ENCODE results near the gene STAP1. TPM values are rescaled to one million over a fixed set of nuclear protein-coding genes. Genes with fewer than 3 reads are reported as not detected.

Gene STAP1
- total RNA-seq, 2 experiments from 2014 or later: 2.7 to 3.6 TPM

GRCh38 chr4:67587156-67587555 is 28.6 kb downstream of the STAP1 start:
- peaks cover 3% of the 10 kb centered on the region for H3K4me1 ChIP-seq (ENCODE audit: insufficient read depth, low read length)
- peaks cover 4% of the 10 kb centered on the region for H3K4me1 Mint-ChIP-seq (ENCODE audit: low read depth)
- no peak for ATAC-seq (ENCODE audit: poor library complexity)
- intact Hi-C loops (cut with DNase I, micrococcal nuclease): no loop called here
- H3K36me3 ChIP-seq (ENCODE audit: insufficient read depth, low read length): no peaks in the 10 kb centered on the region
- H3K4me3 Mint-ChIP-seq: no peak overlapping the region
- POLR2A ChIA-PET: interaction anchor here (1.0 kb wide), 1 partner anchor 18 kb away, joined by 3 read pairs; no protein-coding TSS in a partner anchor
- H3K9me3 ChIP-seq (ENCODE audit: control insufficient read depth in 1 of 2, insufficient read depth in 1 of 2, low read length in 2 of 2): no peaks in the 10 kb centered on the region
- no peaks in the 10 kb centered on the region for H3K9me3 Mint-ChIP-seq
- H3K27ac ChIP-seq (ENCODE audit: low read depth in 1 of 2, low read length in 2 of 2): no peak overlapping the region
- H3K27me3 ChIP-seq (ENCODE audit: control insufficient read depth in 1 of 2, insufficient read depth in 2 of 2, low read length in 2 of 2): no peaks in the 10 kb centered on the region
- no peak overlapping the region for H3K4me3 ChIP-seq (ENCODE audit: low read length)
- H3K36me3 Mint-ChIP-seq (ENCODE audit: low read depth): peaks cover 12% of the 10 kb centered on the region
- no peak for DNase-seq
- H3K27me3 Mint-ChIP-seq: no peaks in the 10 kb centered on the region
- TF ChIP-seq CTCF (IDR thresholded peaks at IDR 0.05): no peak
- CTCF ChIA-PET: interaction anchor here (0.8 to 1.6 kb wide), 2 partner anchors 19 to 727 kb away, joined by 3 to 4 read pairs; no protein-coding TSS in a partner anchor
- H3K27ac Mint-ChIP-seq: no peak overlapping the region

GRCh38 chr4:67593741-67594175 is 35.2 kb downstream of the STAP1 start:
- Mint-ChIP-seq H3K36me3 (ENCODE audit: low read depth) (peaks cover 25% of the 10 kb centered on the region), H3K27me3 (no peaks in the 10 kb centered on the region), H3K27ac (no peak overlapping the region), H3K9me3 (peaks cover 2% of the 10 kb centered on the region), H3K4me1 (ENCODE audit: low read depth) (no peaks in the 10 kb centered on the region), H3K4me3 (no peak overlapping the region)
- H3K27me3 ChIP-seq (ENCODE audit: control insufficient read depth in 1 of 2, insufficient read depth in 2 of 2, low read length in 2 of 2): no peaks in the 10 kb centered on the region
- ATAC-seq (ENCODE audit: poor library complexity): no peak
- POLR2A ChIA-PET: no interaction called here
- TF ChIP-seq CTCF (IDR thresholded peaks at IDR 0.05): no peak
- no peak overlapping the region for H3K27ac ChIP-seq (ENCODE audit: low read depth in 1 of 2, low read length in 2 of 2)
- DNase-seq: no peak
- no peaks in the 10 kb centered on the region for H3K4me1 ChIP-seq (ENCODE audit: insufficient read depth, low read length)
- CTCF ChIA-PET: no interaction called here
- no peak overlapping the region for H3K4me3 ChIP-seq (ENCODE audit: low read length)
- intact Hi-C loops (cut with DNase I, micrococcal nuclease): no loop called here
- H3K36me3 ChIP-seq (ENCODE audit: insufficient read depth, low read length): no peaks in the 10 kb centered on the region
- H3K9me3 ChIP-seq (ENCODE audit: control insufficient read depth in 1 of 2, insufficient read depth in 1 of 2, low read length in 2 of 2): no peaks in the 10 kb centered on the region

- H3K4me1 Mint-ChIP-seq (ENCODE audit: low read depth): peaks cover 4% of the 10 kb centered on the region
- POLR2A ChIA-PET: no interaction called here
- no peak overlapping the region for H3K27ac Mint-ChIP-seq
- ATAC-seq (ENCODE audit: poor library complexity) (no peak), DNase-seq (no peak)
- H3K36me3 Mint-ChIP-seq (ENCODE audit: low read depth): peaks cover 52% of the 10 kb centered on the region
- H3K4me3 Mint-ChIP-seq: no peak overlapping the region
- no peaks in the 10 kb centered on the region for H3K36me3 ChIP-seq (ENCODE audit: insufficient read depth, low read length)
- no peaks in the 10 kb centered on the region for H3K27me3 ChIP-seq (ENCODE audit: control insufficient read depth in 1 of 2, insufficient read depth in 2 of 2, low read length in 2 of 2)
- no peaks in the 10 kb centered on the region for H3K4me1 ChIP-seq (ENCODE audit: insufficient read depth, low read length)
- H3K9me3 ChIP-seq (ENCODE audit: control insufficient read depth in 1 of 2, insufficient read depth in 1 of 2, low read length in 2 of 2): no peaks in the 10 kb centered on the region
- CTCF ChIA-PET: no interaction called here
- H3K27ac ChIP-seq (ENCODE audit: low read depth in 1 of 2, low read length in 2 of 2): no peak overlapping the region
- no peak for TF ChIP-seq CTCF (IDR thresholded peaks at IDR 0.05)
- intact Hi-C loops (cut with DNase I, micrococcal nuclease): no loop called here
- H3K9me3 Mint-ChIP-seq: peaks cover 4% of the 10 kb centered on the region
- no peak overlapping the region for H3K4me3 ChIP-seq (ENCODE audit: low read length)
- no peaks in the 10 kb centered on the region for H3K27me3 Mint-ChIP-seq
Measured at GRCh38 chr4:67603310-67604028, 44.9 kb downstream of the STAP1 start.

Measured in CD4-positive, alpha-beta T cell (primary cell).